ENCODE results near the gene FYN. TPM values are rescaled to one million over a fixed set of nuclear protein-coding genes. Genes with fewer than 3 reads are reported as not detected.
A peak's percentile ranks its signal among the peaks of the same experiment; 100 is the strongest.

Gene FYN
- total and polyA plus RNA-seq, 2 donors from 2014 or later, result 34.5 to 52.4 TPM

DNA sequence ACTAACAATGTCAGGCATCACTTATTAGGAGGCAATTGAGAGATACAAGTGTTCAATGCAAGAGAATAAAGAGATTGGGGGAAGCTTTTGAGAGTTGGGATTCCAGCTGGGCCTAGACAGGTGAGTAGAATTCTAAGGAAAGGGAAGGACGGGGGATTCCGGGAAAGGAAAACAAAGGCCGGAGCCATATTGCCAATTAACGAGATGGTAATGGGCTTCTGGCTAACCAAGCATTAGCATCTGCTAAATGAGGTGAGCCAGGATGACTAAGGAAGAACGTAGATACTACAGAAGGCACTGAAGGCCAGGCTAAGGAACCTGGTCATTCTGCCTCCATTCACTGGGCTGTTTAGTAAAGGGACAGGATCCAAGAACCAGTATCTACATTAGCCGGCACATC lies 10.5 kb downstream of the FYN start:
- TF ChIP-seq, protein P1, sequence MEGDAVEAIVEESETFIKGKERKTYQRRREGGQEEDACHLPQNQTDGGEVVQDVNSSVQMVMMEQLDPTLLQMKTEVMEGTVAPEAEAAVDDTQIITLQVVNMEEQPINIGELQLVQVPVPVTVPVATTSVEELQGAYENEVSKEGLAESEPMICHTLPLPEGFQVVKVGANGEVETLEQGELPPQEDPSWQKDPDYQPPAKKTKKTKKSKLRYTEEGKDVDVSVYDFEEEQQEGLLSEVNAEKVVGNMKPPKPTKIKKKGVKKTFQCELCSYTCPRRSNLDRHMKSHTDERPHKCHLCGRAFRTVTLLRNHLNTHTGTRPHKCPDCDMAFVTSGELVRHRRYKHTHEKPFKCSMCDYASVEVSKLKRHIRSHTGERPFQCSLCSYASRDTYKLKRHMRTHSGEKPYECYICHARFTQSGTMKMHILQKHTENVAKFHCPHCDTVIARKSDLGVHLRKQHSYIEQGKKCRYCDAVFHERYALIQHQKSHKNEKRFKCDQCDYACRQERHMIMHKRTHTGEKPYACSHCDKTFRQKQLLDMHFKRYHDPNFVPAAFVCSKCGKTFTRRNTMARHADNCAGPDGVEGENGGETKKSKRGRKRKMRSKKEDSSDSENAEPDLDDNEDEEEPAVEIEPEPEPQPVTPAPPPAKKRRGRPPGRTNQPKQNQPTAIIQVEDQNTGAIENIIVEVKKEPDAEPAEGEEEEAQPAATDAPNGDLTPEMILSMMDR (IDR thresholded peaks at IDR 0.05; ENCODE audit: borderline replicate concordance, extremely low read depth, insufficient read depth), result no peak
- no peaks in the 10 kb centered on the region for H3K9me3 ChIP-seq (ENCODE audit: control insufficient read depth in 2 of 3, insufficient read depth in 1 of 3, low read length in 3 of 3)
- H3K4me1 ChIP-seq (ENCODE audit: control insufficient read depth in 2 of 3, insufficient read depth in 2 of 3, low read depth in 1 of 3, low read length in 3 of 3), result no peaks in the 10 kb centered on the region
- no peak overlapping the region for H3K4me3 ChIP-seq (ENCODE audit: low read length in 3 of 3)
- no peaks in the 10 kb centered on the region for H3K36me3 ChIP-seq (ENCODE audit: control insufficient read depth in 2 of 3, insufficient read depth in 3 of 3, low read length in 3 of 3)
- FAIRE-seq, result no peak
- no peaks in the 10 kb centered on the region for H3K27me3 ChIP-seq (ENCODE audit: control insufficient read depth, insufficient read depth, low read length)
- no peak for DNase-seq
- no peak overlapping the region for H3K27ac ChIP-seq (ENCODE audit: low read depth in 2 of 2, low read length in 2 of 2)
- H3K9ac ChIP-seq (ENCODE audit: low read length in 3 of 3), result no peak overlapping the region
- intact Hi-C loops (cut with DNase I), result no loop called here

- Histone ChIP-seq H3K9me3 (ENCODE audit: control insufficient read depth in 2 of 3, insufficient read depth in 1 of 3, low read length in 3 of 3) (no peaks in the 10 kb centered on the region), H3K4me1 (ENCODE audit: control insufficient read depth in 2 of 3, insufficient read depth in 2 of 3, low read depth in 1 of 3, low read length in 3 of 3) (no peaks in the 10 kb centered on the region), H3K4me3 (ENCODE audit: low read length in 3 of 3) (no peak overlapping the region), H3K27ac (ENCODE audit: low read depth in 2 of 2, low read length in 2 of 2) (no peak overlapping the region), H3K36me3 (ENCODE audit: control insufficient read depth in 2 of 3, insufficient read depth in 3 of 3, low read length in 3 of 3) (no peaks in the 10 kb centered on the region), H3K27me3 (ENCODE audit: control insufficient read depth, insufficient read depth, low read length) (no peaks in the 10 kb centered on the region), H3K9ac (ENCODE audit: low read length in 3 of 3) (no peak overlapping the region)
- TF ChIP-seq, protein P1 (IDR thresholded peaks at IDR 0.05; ENCODE audit: borderline replicate concordance, extremely low read depth, insufficient read depth), result no peak
- intact Hi-C loops (cut with DNase I), result no loop called here
- FAIRE-seq, result no peak
- no peak for DNase-seq
These were observed 10.9 kb downstream of the FYN start for GRCh38 chr6:111862314-111862713.

DNA sequence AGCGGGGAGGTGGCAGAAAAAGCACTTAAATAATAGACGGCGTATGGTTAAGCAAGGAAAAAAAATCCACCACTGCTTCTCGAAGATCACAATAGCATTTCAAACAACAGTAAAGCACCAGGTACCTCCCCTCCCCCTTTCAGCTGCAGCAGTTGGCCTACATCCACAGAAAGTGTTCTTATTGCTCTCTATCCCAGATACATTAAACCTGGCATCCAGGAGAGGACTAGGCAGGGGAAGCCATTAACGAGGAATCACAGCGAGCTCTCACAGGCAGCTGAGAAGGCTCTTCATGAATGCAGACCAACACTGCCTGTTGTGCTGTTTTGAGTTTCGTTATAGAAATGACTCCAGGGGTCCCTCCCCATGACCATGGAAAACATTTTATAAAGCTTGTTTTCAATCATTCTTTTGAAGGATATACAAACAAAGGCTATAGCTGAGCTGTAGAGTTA lies 11.8 kb downstream of the FYN start:
- FAIRE-seq (no peak), DNase-seq (peak in 1 of 5 donors; percentile 25)
- Histone ChIP-seq H3K36me3 (ENCODE audit: control insufficient read depth in 2 of 3, insufficient read depth in 3 of 3, low read length in 3 of 3) (no peaks in the 10 kb centered on the region), H3K4me1 (ENCODE audit: control insufficient read depth in 2 of 3, insufficient read depth in 2 of 3, low read depth in 1 of 3, low read length in 3 of 3) (no peaks in the 10 kb centered on the region), H3K27ac (ENCODE audit: low read depth in 2 of 2, low read length in 2 of 2) (no peak overlapping the region), H3K27me3 (ENCODE audit: control insufficient read depth, insufficient read depth, low read length) (no peaks in the 10 kb centered on the region), H3K9me3 (ENCODE audit: control insufficient read depth in 2 of 3, insufficient read depth in 1 of 3, low read length in 3 of 3) (no peaks in the 10 kb centered on the region), H3K9ac (ENCODE audit: low read length in 3 of 3) (no peak overlapping the region), H3K4me3 (ENCODE audit: low read length in 3 of 3) (no peak overlapping the region)
- intact Hi-C loops (cut with DNase I), result no loop called here
- TF ChIP-seq, protein P1 (IDR thresholded peaks at IDR 0.05; ENCODE audit: borderline replicate concordance, extremely low read depth, insufficient read depth), result no peak

DNA sequence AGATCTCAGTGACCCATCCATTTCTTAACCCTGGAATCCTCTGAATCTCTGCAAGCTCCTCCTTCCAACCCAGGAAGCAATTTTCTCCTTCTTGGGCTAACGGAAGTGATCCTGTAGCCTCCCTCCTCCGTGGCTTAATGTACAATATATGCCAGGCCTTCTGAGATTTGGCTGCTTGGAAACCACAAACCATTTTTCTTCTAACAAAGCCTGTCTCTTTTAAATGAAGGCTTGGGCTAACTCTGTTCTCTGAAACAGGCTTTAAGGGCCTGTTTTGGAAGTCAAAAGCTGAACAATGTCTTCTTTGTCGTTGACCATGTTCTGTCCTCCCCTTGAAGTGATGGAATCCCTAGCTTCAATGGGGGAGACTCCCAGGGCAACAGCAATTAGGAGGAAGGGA lies 14.9 kb downstream of the FYN start:
- FAIRE-seq (no peak), DNase-seq (no peak)
- intact Hi-C loops (cut with DNase I), result no loop called here
- TF ChIP-seq, protein P1 (IDR thresholded peaks at IDR 0.05; ENCODE audit: borderline replicate concordance, extremely low read depth, insufficient read depth), result no peak
- no peaks in the 10 kb centered on the region for H3K36me3 ChIP-seq (ENCODE audit: control insufficient read depth in 2 of 3, insufficient read depth in 3 of 3, low read length in 3 of 3)
- H3K4me1 ChIP-seq (ENCODE audit: control insufficient read depth in 2 of 3, insufficient read depth in 2 of 3, low read depth in 1 of 3, low read length in 3 of 3), result no peaks in the 10 kb centered on the region
- no peaks in the 10 kb centered on the region for H3K27me3 ChIP-seq (ENCODE audit: control insufficient read depth, insufficient read depth, low read length)
- H3K4me3 ChIP-seq (ENCODE audit: low read length in 3 of 3), result no peak overlapping the region
- no peak overlapping the region for H3K9ac ChIP-seq (ENCODE audit: low read length in 3 of 3)
- no peak overlapping the region for H3K27ac ChIP-seq (ENCODE audit: low read depth in 2 of 2, low read length in 2 of 2)
- no peaks in the 10 kb centered on the region for H3K9me3 ChIP-seq (ENCODE audit: control insufficient read depth in 2 of 3, insufficient read depth in 1 of 3, low read length in 3 of 3)
